Stimulated activated CD8-positive, alpha-beta memory T cell treated with anti-CD3 and anti-CD28 coated beads, Interleukin-4, amount 100 ng/mL, for 48 hours (primary cell): Measurements from ENCODE around the gene CDH26.
"Not testable (repeated sequence)": the region's sequence is repeated elsewhere in the genome, so short reads cannot be mapped to it uniquely, and the experiment has no call there.

Experiments used
- DNase-seq: peaks from one replicate; pipeline ENCODE4 v3.0.0-alpha.2; 2020

The CDH26 gene

GRCh38 chr20:60021104-60021503, 62.9 kb downstream of the CDH26 start:
- DNase-seq: no peak

- no peak for DNase-seq
These were observed 64.6 kb downstream of the CDH26 start for GRCh38 chr20:60022849-60023248.

GRCh38 chr20:60024245-60024644, 66.0 kb downstream of the CDH26 start:
- DNase-seq: no peak

- DNase-seq: no peak
These were observed 66.6 kb downstream of the CDH26 start for GRCh38 chr20:60024801-60025200.

DNA sequence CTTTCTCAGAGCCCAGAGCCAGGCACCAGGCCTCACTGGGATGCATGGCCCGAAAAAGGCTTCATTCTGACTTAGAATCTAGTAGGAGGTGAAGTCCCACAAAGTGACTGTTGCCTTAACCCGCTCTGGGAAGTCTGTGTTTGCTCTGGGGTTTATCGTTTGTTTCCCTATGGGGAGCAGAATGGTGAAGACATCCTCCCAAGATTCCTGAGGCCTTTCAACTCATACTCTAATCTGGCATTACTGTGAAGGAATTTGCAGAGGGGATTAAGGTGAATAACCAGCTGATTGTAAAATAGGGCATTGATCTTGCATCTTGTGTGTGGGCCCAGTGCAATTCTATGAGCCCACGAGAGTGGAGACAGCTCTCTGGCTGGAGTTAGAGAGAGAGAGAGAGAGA, 67.8 kb downstream of the CDH26 start:
- no peak for DNase-seq

DNA sequence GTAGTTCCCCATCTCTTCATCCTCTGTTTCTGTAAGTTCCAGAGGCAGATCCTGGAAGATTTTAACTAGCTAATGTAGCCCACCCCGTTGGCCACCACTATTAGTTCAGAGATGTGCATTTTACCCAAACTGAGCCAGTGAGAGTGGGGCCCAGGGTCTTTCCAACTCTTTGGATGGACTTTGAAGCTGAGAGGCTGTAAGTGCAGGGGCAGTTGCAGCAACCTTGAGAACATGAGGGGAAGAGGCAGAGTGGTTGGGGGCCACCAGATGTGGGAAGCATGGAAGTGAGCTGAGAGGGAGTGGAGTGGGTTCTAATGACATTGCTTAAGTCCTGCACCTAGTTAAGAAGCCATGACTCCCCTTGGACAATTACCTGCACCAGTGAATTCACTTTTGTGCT, 72.2 kb downstream of the CDH26 start:
- no peak for DNase-seq

DNA sequence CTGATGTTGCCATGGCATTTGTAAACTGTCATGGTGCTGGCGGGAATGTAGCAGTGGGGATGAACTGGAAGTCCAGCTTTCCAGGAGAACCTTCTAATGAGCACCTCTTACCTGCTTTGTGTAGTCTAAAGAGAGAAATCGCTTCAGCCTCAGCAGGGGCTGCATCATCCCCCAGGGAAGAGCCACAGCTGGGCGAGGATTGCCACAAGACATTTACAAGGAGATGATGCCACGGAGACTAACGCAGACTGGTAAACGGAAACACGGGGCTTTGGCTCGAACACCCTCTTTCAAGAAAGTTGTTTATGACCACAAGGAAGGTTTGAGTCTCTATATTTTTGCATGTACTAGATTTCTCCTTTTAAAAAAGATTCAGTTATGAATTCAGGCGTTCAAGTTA, 72.9 kb downstream of the CDH26 start:
- DNase-seq: no peak

GRCh38 chr20:60034231-60035110, 76.2 kb downstream of the CDH26 start:
- no peak for DNase-seq

GRCh38 chr20:60035486-60035885, 77.3 kb downstream of the CDH26 start:
- DNase-seq: no peak

GRCh38 chr20:60036346-60036745, 78.1 kb downstream of the CDH26 start:
- DNase-seq: no peak

GRCh38 chr20:60036746-60037499, 78.7 kb downstream of the CDH26 start:
- no peak for DNase-seq

DNA sequence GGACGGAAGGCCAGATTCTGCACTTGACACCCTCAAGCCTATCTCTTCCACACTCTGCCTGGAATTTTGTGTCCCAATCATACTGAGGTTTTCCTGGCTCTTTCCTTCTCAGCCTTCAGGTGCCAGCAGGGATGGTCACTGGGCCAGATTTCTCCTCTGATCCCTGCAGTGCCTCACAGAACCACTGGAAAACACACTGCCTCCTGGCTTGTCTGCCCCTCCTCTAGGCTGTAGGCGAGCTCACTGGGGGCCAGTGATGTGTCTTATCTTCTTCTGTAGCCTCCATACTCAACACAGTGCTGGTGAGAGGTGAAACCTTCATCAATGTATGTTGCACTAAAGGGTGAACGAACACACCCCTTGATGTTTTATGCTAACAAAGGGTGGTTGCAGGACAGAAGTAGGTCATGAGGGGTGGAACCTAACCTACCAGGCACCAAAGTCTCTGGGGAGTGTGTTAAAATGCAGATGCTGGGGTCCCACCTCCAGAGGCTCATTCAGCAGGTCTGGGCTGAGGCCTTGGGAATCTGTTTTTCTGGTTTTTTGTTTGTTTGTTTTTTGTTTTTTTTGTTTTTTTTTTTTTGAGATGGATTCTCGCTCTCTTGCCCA, 80.3 kb downstream of the CDH26 start:
- no peak for DNase-seq

DNA sequence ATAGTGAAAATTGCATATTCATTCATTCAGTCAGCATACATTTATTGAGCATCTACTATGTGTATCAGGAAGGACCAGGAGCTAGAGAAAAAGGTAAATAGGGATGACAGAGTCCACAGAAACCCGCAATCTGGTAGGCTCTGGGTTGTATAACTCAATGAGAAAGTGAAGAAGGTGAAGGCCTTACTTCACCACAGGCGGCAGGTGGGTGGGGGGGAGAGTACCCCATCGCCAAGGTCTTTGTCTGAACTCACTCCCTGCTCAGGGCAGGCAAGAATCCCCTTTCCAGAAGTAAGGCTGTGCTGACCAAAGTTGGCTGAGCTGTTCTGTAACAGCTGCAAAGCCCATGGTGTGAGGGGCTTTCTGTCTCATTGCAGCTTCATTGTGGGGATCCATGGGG, 81.3 kb downstream of the CDH26 start:
- DNase-seq: no peak

GRCh38 chr20:60040471-60041162, 82.4 kb downstream of the CDH26 start:
- DNase-seq: no peak

DNA sequence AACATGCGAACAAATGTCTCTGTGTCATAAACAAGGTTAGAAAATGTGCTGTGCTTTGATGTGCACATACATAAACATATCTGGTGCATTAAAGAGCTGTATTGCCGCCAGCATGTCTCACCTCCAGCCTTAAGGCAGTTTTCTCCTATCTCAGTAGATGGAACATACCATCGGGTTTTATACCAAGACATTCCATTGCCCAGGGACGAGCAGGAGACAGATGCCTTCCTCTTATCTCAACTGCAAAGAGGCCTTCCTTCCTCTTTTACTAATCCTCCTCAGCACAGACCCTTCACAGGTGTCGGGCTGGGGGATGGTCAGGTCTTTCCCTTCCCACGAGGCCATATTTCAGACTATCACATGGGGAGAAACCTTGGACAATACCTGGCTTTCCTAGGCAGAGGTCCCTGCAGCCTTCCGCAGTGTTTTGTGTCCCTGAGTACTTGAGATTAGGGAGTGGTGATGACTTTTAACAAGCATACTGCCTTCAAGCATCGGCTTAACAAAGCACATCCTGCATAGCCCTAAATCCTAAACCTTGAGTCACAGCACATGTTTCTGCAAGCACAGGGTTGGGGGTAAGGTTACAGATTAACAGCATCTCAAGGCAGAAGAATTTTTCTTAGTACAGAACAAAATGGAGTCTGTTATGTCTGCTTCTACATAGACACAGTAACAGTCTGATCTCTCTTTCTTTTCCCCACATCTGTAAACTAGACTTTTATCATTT, 83.4 kb downstream of the CDH26 start:
- DNase-seq: not testable (repeated sequence)

DNA sequence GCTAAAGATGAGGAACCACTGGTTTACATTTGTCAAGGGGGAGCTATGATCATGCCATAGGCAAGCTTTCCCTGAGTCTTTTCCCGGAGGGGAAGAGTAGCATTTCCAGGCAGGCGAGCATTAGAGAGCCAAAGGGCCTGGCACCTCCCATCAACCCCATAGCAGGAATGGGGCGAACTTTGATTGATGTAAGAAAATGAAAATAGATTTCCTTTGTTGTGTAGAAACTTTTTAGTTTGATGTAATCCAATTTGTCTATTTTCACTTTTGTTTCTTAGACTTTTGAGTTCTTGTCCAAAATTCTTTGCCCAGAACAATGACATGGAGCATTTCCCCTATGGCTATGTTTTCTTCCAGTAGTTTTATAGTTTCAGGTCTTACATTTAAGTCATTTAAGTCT, 85.2 kb downstream of the CDH26 start:
- DNase-seq: no peak

DNA sequence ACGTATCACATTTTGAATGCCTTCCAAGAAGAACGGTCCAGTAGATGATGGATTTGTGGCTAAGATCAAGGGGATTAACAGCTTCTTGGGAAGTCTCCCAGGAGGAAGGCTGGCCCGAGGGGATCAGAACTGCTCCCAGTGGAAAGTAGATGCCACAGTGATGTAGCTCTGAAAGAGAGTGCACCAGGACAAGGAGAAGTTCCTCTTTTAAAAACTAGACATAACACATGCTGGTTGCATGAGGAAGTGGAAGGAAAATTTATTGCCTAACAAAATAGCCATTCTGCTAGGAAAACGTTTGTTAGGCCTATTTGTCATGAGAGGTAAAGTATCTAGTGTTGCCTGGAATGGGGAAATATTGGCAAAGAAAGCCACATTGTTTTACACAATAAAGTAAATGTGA, 87.8 kb downstream of the CDH26 start:
- DNase-seq: no peak

DNA sequence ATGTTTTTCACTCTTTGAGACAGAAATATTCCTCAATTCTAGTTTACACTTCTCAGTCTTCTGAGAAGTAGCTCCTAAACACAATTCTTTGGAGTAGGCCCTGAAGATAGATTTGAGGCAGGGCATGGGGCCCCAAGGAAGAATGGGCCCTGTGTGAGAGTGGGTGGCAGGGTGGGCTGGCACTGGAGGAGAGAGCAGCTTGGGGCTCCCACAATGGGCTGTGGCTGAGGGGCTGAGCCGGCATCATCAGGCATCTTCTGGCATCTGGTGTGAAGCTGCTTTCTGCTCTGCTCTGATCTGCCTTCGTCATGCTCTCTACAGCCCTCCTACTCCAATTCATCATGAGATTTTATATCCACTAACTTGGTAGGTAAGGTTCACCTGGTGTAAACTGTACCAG, 88.2 kb downstream of the CDH26 start:
- no peak for DNase-seq

- DNase-seq: no peak
These were observed 88.6 kb downstream of the CDH26 start for GRCh38 chr20:60046860-60047259.

DNA sequence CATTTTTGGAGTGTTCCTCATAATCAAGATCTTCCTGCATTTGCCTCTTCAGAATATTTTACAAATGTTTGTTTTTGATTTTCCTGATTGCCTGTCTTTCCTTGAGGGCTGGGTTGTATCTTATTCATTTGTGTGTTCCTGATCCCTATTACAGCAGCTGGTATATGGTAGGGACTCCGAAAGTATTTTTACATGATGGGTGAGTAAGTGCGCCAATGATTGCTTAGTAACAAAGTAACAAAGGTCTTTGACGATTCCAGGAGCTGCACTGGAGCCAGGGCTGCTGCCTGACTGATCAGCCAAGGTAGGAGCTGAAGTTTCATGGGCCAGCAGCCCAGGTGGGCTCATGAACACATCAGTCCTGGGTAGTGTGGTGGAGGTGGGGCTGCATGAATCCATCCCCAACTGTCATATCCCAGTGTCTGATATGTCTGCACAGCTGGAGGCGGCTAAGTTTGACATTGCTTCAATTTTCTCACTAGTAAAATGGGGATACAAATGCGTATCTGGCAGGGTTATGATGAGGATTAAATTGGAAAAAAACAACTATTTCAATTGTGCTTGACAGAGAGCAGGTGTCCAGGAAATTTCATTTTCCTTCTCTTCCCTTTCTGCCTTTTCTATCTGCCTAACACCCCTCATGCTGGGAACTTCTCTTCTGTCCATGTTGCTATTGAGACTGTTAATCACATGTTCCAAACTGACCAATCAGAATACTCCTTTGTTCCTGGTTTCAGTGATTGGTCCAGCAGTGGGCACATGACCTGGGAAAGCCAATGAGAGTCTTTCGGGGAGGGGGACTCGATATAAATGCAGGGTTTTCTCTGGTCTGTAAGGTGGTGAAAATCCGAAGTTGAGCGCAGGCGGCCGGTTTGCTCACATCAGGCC, 90.7 kb downstream of the CDH26 start:
- no peak for DNase-seq

DNA sequence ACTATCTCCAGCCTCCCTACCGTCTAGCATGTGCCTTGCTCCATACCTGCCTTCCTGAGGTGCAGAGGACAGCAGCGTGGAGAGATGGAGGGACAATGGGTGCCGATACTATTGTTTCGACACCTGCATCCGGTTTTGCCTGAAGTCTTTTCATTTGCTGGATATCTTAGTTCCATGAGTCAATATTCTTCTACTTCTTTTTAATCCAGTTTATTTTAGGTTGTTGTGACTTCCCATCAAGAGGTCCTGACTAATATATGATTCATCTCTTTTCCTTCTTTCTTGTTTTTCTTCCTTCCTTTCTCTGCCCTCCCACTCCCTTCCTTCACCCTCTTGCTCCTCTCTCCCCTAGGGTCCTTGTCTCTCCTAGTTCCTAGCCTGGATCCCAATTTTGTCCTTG, 91.4 kb downstream of the CDH26 start:
- DNase-seq: no peak
